Measurements from ENCODE around the gene SBF1.

- no peak for TF ChIP-seq CTCF (IDR thresholded peaks at IDR 0.05)
- no peak for TF ChIP-seq ZFX (IDR thresholded peaks at IDR 0.05; ENCODE audit: borderline replicate concordance)
Observed at GRCh38 chr22:50517495-50518260, 42.8 kb upstream of the SBF1 start.

All from 22Rv1 (cell line).